ENCODE data around the gene TRAF3. TPM values are rescaled to one million over a fixed set of nuclear protein-coding genes. Genes with fewer than 3 reads are reported as not detected.
A peak's percentile ranks its signal among the peaks of the same experiment; 100 is the strongest.
"Not testable (repeated sequence)": the region's sequence is repeated elsewhere in the genome, so short reads cannot be mapped to it uniquely, and the experiment has no call there.

The TRAF3 gene
- total RNA-seq, 2 experiments from 2014 or later, result 66.4 to 83.7 TPM

GRCh38 chr14:102862154-102862773 lies 85.0 kb downstream of the TRAF3 start:
- intact Hi-C loops (cut with DNase I, micrococcal nuclease), result no loop called here

GRCh38 chr14:102863381-102863780 lies 86.1 kb downstream of the TRAF3 start:
- peaks cover 65% of the 10 kb centered on the region for H3K36me3 Mint-ChIP-seq (ENCODE audit: low read depth)
- H3K4me1 Mint-ChIP-seq, result peaks cover 5% of the 10 kb centered on the region
- ChIA-PET CTCF (no interaction called here), POLR2A (no interaction called here)
- peaks cover 14% of the 10 kb centered on the region for H3K9me3 Mint-ChIP-seq (ENCODE audit: low read depth)
- no peak overlapping the region for H3K27ac Mint-ChIP-seq
- DNase-seq (no peak), ATAC-seq (no peak)
- no peak overlapping the region for H3K4me3 Mint-ChIP-seq
- no peaks in the 10 kb centered on the region for H3K27me3 Mint-ChIP-seq
- intact Hi-C loops (cut with DNase I, micrococcal nuclease), result no loop called here

More at GRCh38 chr14:102862154-102862773, 85.0 kb downstream of the TRAF3 start:
- H3K27me3 Mint-ChIP-seq, result no peaks in the 10 kb centered on the region
- peaks cover 2% of the 10 kb centered on the region for H3K4me1 Mint-ChIP-seq
- DNase-seq (no peak), ATAC-seq (no peak)
- H3K9me3 Mint-ChIP-seq (ENCODE audit: low read depth), result peaks cover 14% of the 10 kb centered on the region
- H3K36me3 Mint-ChIP-seq (ENCODE audit: low read depth), result peaks cover 73% of the 10 kb centered on the region
- CTCF ChIA-PET, result interaction anchor here (0.6 kb wide), 1 partner anchor 94 kb away, joined by 3 read pairs; no protein-coding TSS in a partner anchor
- no peak overlapping the region for H3K4me3 Mint-ChIP-seq
- H3K27ac Mint-ChIP-seq, result no peak overlapping the region
- POLR2A ChIA-PET, result interaction anchor here (0.5 kb wide), 1 partner anchor 12 kb away, joined by 3 read pairs; no protein-coding TSS in a partner anchor

- DNase-seq; H3K9me3 Mint-ChIP-seq (ENCODE audit: low read depth); intact Hi-C loops (cut with DNase I, micrococcal nuclease); CTCF ChIA-PET; H3K27me3 Mint-ChIP-seq; ATAC-seq; H3K4me3 Mint-ChIP-seq; H3K27ac Mint-ChIP-seq; POLR2A ChIA-PET: not testable (repeated sequence)
- H3K36me3 Mint-ChIP-seq (ENCODE audit: low read depth), result peaks cover 56% of the 10 kb centered on the region
- H3K4me1 Mint-ChIP-seq, result peaks cover 11% of the 10 kb centered on the region
Observed at GRCh38 chr14:102865916-102866315, 88.7 kb downstream of the TRAF3 start.

GRCh38 chr14:102866982-102867761 lies 89.9 kb downstream of the TRAF3 start:
- POLR2A ChIA-PET, result no interaction called here
- H3K9me3 Mint-ChIP-seq (ENCODE audit: low read depth), result peaks cover 2% of the 10 kb centered on the region
- H3K36me3 Mint-ChIP-seq (ENCODE audit: low read depth), result peaks cover 56% of the 10 kb centered on the region
- ATAC-seq, result no peak
- H3K27me3 Mint-ChIP-seq, result no peaks in the 10 kb centered on the region
- intact Hi-C loops (cut with DNase I, micrococcal nuclease), result no loop called here
- CTCF ChIA-PET, result no interaction called here
- peaks cover 19% of the 10 kb centered on the region for H3K4me1 Mint-ChIP-seq
- no peak overlapping the region for H3K4me3 Mint-ChIP-seq
- H3K27ac Mint-ChIP-seq, result no peak overlapping the region
- DNase-seq, result no peak

- no peak for DNase-seq
- Mint-ChIP-seq H3K4me1 (peaks cover 19% of the 10 kb centered on the region), H3K27ac (no peak overlapping the region), H3K27me3 (no peaks in the 10 kb centered on the region), H3K9me3 (ENCODE audit: low read depth) (peaks cover 2% of the 10 kb centered on the region), H3K36me3 (ENCODE audit: low read depth) (peaks cover 56% of the 10 kb centered on the region), H3K4me3 (no peak overlapping the region)
- intact Hi-C loops (cut with DNase I, micrococcal nuclease), result no loop called here
- ChIA-PET CTCF (interaction anchor here (0.7 to 1.1 kb wide), 5 partner anchors 10 to 173 kb away, joined by 3 to 7 read pairs (median 3); no protein-coding TSS in a partner anchor), POLR2A (no interaction called here)
- no peak for ATAC-seq
Observed at GRCh38 chr14:102867826-102868580, 90.8 kb downstream of the TRAF3 start.

- H3K27me3 Mint-ChIP-seq, result no peaks in the 10 kb centered on the region
- H3K36me3 Mint-ChIP-seq (ENCODE audit: low read depth), result peaks cover 55% of the 10 kb centered on the region
- H3K4me3 Mint-ChIP-seq, result no peak overlapping the region
- no peak for DNase-seq
- ChIA-PET POLR2A (no interaction called here), CTCF (interaction anchor here (0.7 to 1.1 kb wide), 4 partner anchors 17 to 574 kb away, joined by 3 to 7 read pairs (median 4); no protein-coding TSS in a partner anchor)
- H3K9me3 Mint-ChIP-seq (ENCODE audit: low read depth), result no peaks in the 10 kb centered on the region
- intact Hi-C loops (cut with DNase I, micrococcal nuclease), result no loop called here
- H3K4me1 Mint-ChIP-seq, result peaks cover 22% of the 10 kb centered on the region
- H3K27ac Mint-ChIP-seq, result peak overlapping the region; percentile 31
- no peak for ATAC-seq
Observed at GRCh38 chr14:102868956-102869547, 91.8 kb downstream of the TRAF3 start.

- ChIA-PET POLR2A (no interaction called here), CTCF (no interaction called here)
- DNase-seq (no peak), ATAC-seq (no peak)
- no peak overlapping the region for H3K4me3 Mint-ChIP-seq
- H3K27ac Mint-ChIP-seq, result no peak overlapping the region
- H3K9me3 Mint-ChIP-seq (ENCODE audit: low read depth), result no peaks in the 10 kb centered on the region
- peaks cover 51% of the 10 kb centered on the region for H3K36me3 Mint-ChIP-seq (ENCODE audit: low read depth)
- H3K27me3 Mint-ChIP-seq, result no peaks in the 10 kb centered on the region
- intact Hi-C loops (cut with DNase I, micrococcal nuclease), result no loop called here
- peaks cover 22% of the 10 kb centered on the region for H3K4me1 Mint-ChIP-seq
Observed at GRCh38 chr14:102870246-102870645, 93.0 kb downstream of the TRAF3 start.

GRCh38 chr14:102870994-102871831 lies 94.0 kb downstream of the TRAF3 start:
- no peak for DNase-seq
- CTCF ChIA-PET, result interaction anchor here (0.8 to 1.7 kb wide), 2 partner anchors 19 to 176 kb away, joined by 4 to 5 read pairs; no protein-coding TSS in a partner anchor
- Mint-ChIP-seq H3K36me3 (ENCODE audit: low read depth) (peaks cover 50% of the 10 kb centered on the region), H3K4me3 (no peak overlapping the region), H3K9me3 (ENCODE audit: low read depth) (no peaks in the 10 kb centered on the region), H3K27me3 (no peaks in the 10 kb centered on the region), H3K4me1 (peaks cover 22% of the 10 kb centered on the region), H3K27ac (peak overlapping the region; percentile 68)
- peak; percentile 69 for ATAC-seq
- POLR2A ChIA-PET, result no interaction called here
- intact Hi-C loops (cut with DNase I, micrococcal nuclease), result no loop called here

- intact Hi-C loops (cut with DNase I, micrococcal nuclease), result no loop called here
- Mint-ChIP-seq H3K36me3 (ENCODE audit: low read depth) (peaks cover 50% of the 10 kb centered on the region), H3K9me3 (ENCODE audit: low read depth) (no peaks in the 10 kb centered on the region), H3K4me1 (peaks cover 20% of the 10 kb centered on the region), H3K4me3 (no peak overlapping the region), H3K27ac (peak overlapping the region; percentile 68), H3K27me3 (no peaks in the 10 kb centered on the region)
- ATAC-seq, result peak; percentile 35
- POLR2A ChIA-PET, result no interaction called here
- no peak for DNase-seq
- CTCF ChIA-PET, result interaction anchor here (0.6 to 1.7 kb wide), 3 partner anchors 41 to 483 kb away, joined by 3 to 4 read pairs (median 3); no protein-coding TSS in a partner anchor
Observed at GRCh38 chr14:102872020-102872419, 94.8 kb downstream of the TRAF3 start.

GRCh38 chr14:102873131-102873530 lies 95.9 kb downstream of the TRAF3 start:
- peaks cover 45% of the 10 kb centered on the region for H3K36me3 Mint-ChIP-seq (ENCODE audit: low read depth)
- DNase-seq, result no peak
- H3K27me3 Mint-ChIP-seq, result no peaks in the 10 kb centered on the region
- ChIA-PET POLR2A (interaction anchor here (0.7 kb wide), 1 partner anchor 99 kb away, joined by 7 read pairs; no protein-coding TSS in a partner anchor), CTCF (interaction anchor here (0.9 to 1.5 kb wide), 2 partner anchors 174 to 179 kb away, joined by 3 to 5 read pairs; no protein-coding TSS in a partner anchor)
- H3K4me1 Mint-ChIP-seq, result peaks cover 17% of the 10 kb centered on the region
- intact Hi-C loops (cut with DNase I, micrococcal nuclease), result no loop called here
- no peak overlapping the region for H3K27ac Mint-ChIP-seq
- ATAC-seq, result no peak
- H3K4me3 Mint-ChIP-seq, result no peak overlapping the region
- H3K9me3 Mint-ChIP-seq (ENCODE audit: low read depth), result no peaks in the 10 kb centered on the region
